Colonic mucosa (tissue), 4 donors: Measurements from ENCODE around the gene DAG1. TPM values are rescaled to one million over a fixed set of nuclear protein-coding genes. Genes with fewer than 3 reads are reported as not detected.
"Not testable (repeated sequence)": the region's sequence is repeated elsewhere in the genome, so short reads cannot be mapped to it uniquely, and the experiment has no call there.

Experiments
- DNase-seq: peaks from one replicate; pipeline ENCODE4 v3.0.0-alpha.2; 2020
- H3K27ac ChIP-seq: fragments of 200-600 bp; one replicate; pipeline ENCODE4 v1.8.0; 2021
- H3K27me3 ChIP-seq: fragments of 200-600 bp; one replicate; pipeline ENCODE4 v1.8.0; 2021
- H3K36me3 ChIP-seq: fragments of 200-600 bp; one replicate; pipeline ENCODE4 v1.8.0; 2021
- H3K4me1 ChIP-seq: fragments of 200-600 bp; one replicate; pipeline ENCODE4 v1.8.0; 2021; ENCODE audit warnings: mild to moderate bottlenecking
- H3K4me3 ChIP-seq: fragments of 200-600 bp; one replicate; pipeline ENCODE4 v1.8.0; 2021
- H3K9ac ChIP-seq, 2 donors: one replicate each; pipeline ENCODE4 v1.7.0; 2013; ENCODE audit warnings: control low read depth in 2 of 2, low read depth in 2 of 2, low read length in 2 of 2
- H3K9me3 ChIP-seq: fragments of 200-600 bp; one replicate; pipeline ENCODE4 v1.8.0; 2021
- CTCF ChIP-seq: fragments of 200-600 bp; IDR thresholded peaks from one replicate; pipeline ENCODE4 v1.8.0; 2022; ENCODE audit warnings: antibody characterized with exemption, mild to moderate bottlenecking
- intact Hi-C: fragments of 100-400 bp; cut with DNase I; formaldehyde crosslinking; loops from one replicate; pipeline ENCODE4 v1.14.1; 2022
- total RNA-seq, 2 donors: library from RNA; stranded (reverse); fragmentation: NEBNext Ultra II Directional in 1 of 2; extraction: Animal tissue kit (Norgen Biotek cat#: 25700) in 1 of 2; gene quantifications; one replicate each; pipeline ENCODE4 v1.2.1, GENCODE V29; 2021
- donor health status: healthy.
- donor health status: DM: no; HTN: no; CAD: no.
- donor health status: DM: no; HTN: no; CAD: no.

The DAG1 gene
- total RNA-seq, 2 donors from 2014 or later: 81.7 to 107 TPM

- Histone ChIP-seq H3K9me3 (no peaks in the 10 kb centered on the region), H3K4me3 (no peak overlapping the region), H3K9ac (no peak overlapping the region), H3K27ac (no peak overlapping the region), H3K36me3 (no peaks in the 10 kb centered on the region), H3K4me1 (no peaks in the 10 kb centered on the region), H3K27me3 (no peaks in the 10 kb centered on the region)
- DNase-seq: no peak
- no peak for TF ChIP-seq CTCF
- intact Hi-C loops: no loop called here
Measured at GRCh38 chr3:49492969-49493368, 22.9 kb downstream of the DAG1 start.

GRCh38 chr3:49493901-49494300 lies 23.8 kb downstream of the DAG1 start:
- Histone ChIP-seq H3K4me3 (no peak overlapping the region), H3K36me3 (no peaks in the 10 kb centered on the region), H3K9me3 (no peaks in the 10 kb centered on the region), H3K9ac (no peak overlapping the region), H3K4me1 (no peaks in the 10 kb centered on the region), H3K27me3 (no peaks in the 10 kb centered on the region), H3K27ac (no peak overlapping the region)
- intact Hi-C loops: no loop called here
- no peak for DNase-seq
- no peak for TF ChIP-seq CTCF

- intact Hi-C loops: no loop called here
- DNase-seq: no peak
Measured at GRCh38 chr3:49495023-49495422, 25.0 kb downstream of the DAG1 start.

GRCh38 chr3:49496845-49497244 lies 26.8 kb downstream of the DAG1 start:
- DNase-seq, intact Hi-C loops, H3K9ac ChIP-seq, H3K27ac ChIP-seq, H3K36me3 ChIP-seq, H3K9me3 ChIP-seq, H3K4me3 ChIP-seq, H3K27me3 ChIP-seq, H3K4me1 ChIP-seq: not testable (repeated sequence)

More at GRCh38 chr3:49495023-49495422, 25.0 kb downstream of the DAG1 start:
- Histone ChIP-seq H3K36me3 (no peaks in the 10 kb centered on the region), H3K9me3 (no peaks in the 10 kb centered on the region), H3K9ac (no peak overlapping the region), H3K4me3 (no peak overlapping the region), H3K4me1 (no peaks in the 10 kb centered on the region), H3K27me3 (no peaks in the 10 kb centered on the region), H3K27ac (no peak overlapping the region)
- no peak for TF ChIP-seq CTCF

GRCh38 chr3:49497606-49498005 lies 27.5 kb downstream of the DAG1 start:
- H3K27me3 ChIP-seq: no peaks in the 10 kb centered on the region
- H3K4me3 ChIP-seq: no peak overlapping the region
- intact Hi-C loops: no loop called here
- TF ChIP-seq CTCF: no peak
- H3K36me3 ChIP-seq: no peaks in the 10 kb centered on the region
- no peaks in the 10 kb centered on the region for H3K4me1 ChIP-seq
- H3K9me3 ChIP-seq: no peaks in the 10 kb centered on the region
- DNase-seq: no peak
- no peak overlapping the region for H3K9ac ChIP-seq
- no peak overlapping the region for H3K27ac ChIP-seq

- no peaks in the 10 kb centered on the region for H3K9me3 ChIP-seq
- no peaks in the 10 kb centered on the region for H3K27me3 ChIP-seq
- TF ChIP-seq CTCF: no peak
- no peak overlapping the region for H3K9ac ChIP-seq
- H3K4me3 ChIP-seq: no peak overlapping the region
- DNase-seq: no peak
- H3K27ac ChIP-seq: no peak overlapping the region
- H3K4me1 ChIP-seq: no peaks in the 10 kb centered on the region
- no peaks in the 10 kb centered on the region for H3K36me3 ChIP-seq
- intact Hi-C loops: no loop called here
Measured at GRCh38 chr3:49498239-49498638, 28.2 kb downstream of the DAG1 start.
